HepG2 (cell line): ENCODE results near the gene PPP2R5D. TPM values are rescaled to one million over a fixed set of nuclear protein-coding genes. Genes with fewer than 3 reads are reported as not detected.
A peak's percentile ranks its signal among the peaks of the same experiment; 100 is the strongest.

Experiments
- ELF3 ChIP-seq: IDR thresholded peaks from 2 replicates; pipeline ENCODE4 v1.6.1; 2016; ENCODE audit warnings: missing genetic modification reagents, missing compliant biosample characterization
- ZBTB3 ChIP-seq: sonication (generic); formaldehyde crosslinking; IDR thresholded peaks from 2 replicates; pipeline ENCODE4 v1.4.0; 2020; ENCODE audit warnings: low read depth, mild to moderate bottlenecking, moderate library complexity, missing genetic modification reagents, borderline replicate concordance
- ZNF121 ChIP-seq: sonication (generic); formaldehyde crosslinking; IDR thresholded peaks from 2 replicates; pipeline ENCODE4 v1.5.0; 2020; ENCODE audit warnings: mild to moderate bottlenecking, missing genetic modification reagents
- ZNF235 ChIP-seq: sonication (generic); formaldehyde crosslinking; IDR thresholded peaks from 2 replicates; pipeline ENCODE4 v1.8.1; 2023; ENCODE audit warnings: mild to moderate bottlenecking, missing genetic modification reagents, borderline replicate concordance
- ZNF430 ChIP-seq: sonication (generic); formaldehyde crosslinking; IDR thresholded peaks from 2 replicates; pipeline ENCODE4 v1.9.0; 2021; ENCODE audit warnings: mild to moderate bottlenecking, missing genetic modification reagents
- ZNF761 ChIP-seq: sonication (generic); formaldehyde crosslinking; conservative IDR thresholded peaks from 2 replicates; pipeline ENCODE4 v1.4.0; 2020; ENCODE audit warnings: mild to moderate bottlenecking, missing genetic modification reagents
- ZNF768 ChIP-seq: sonication (generic); formaldehyde crosslinking; IDR thresholded peaks from 2 replicates; pipeline ENCODE4 v1.4.0; 2020; ENCODE audit warnings: missing genetic modification reagents
- ZNF775 ChIP-seq: sonication (generic); formaldehyde crosslinking; IDR thresholded peaks from 2 replicates; pipeline ENCODE4 v1.4.0; 2020; ENCODE audit warnings: missing genetic modification reagents, mild to moderate bottlenecking, moderate library complexity, borderline replicate concordance
- polyA plus RNA-seq, 8 experiments: library from polyadenylated mRNA; depleted of rRNA in 3 of 8; stranded (reverse) in 7 of 8; unstranded in 1 of 8; fragments of >200 nt; fragmentation: Illumina TruSeq in 4 of 8; extraction: Trizol in 4 of 8; gene quantifications; 2 replicates each; pipeline versions ENCODE4 v1.2.1 to v1.2.3, GENCODE V29; 2011 to 2016; ENCODE audit warnings: low read depth in 4 of 8, missing spikeins in 1 of 8, mixed read lengths in 1 of 8; ENCODE audit not compliant: insufficient read depth in 1 of 8
- total RNA-seq, 5 experiments: library from RNA; depleted of rRNA; stranded (reverse); fragments of >200 nt; fragmentation: Illumina TruSeq; extraction: Trizol; gene quantifications; 2 replicates each; pipeline ENCODE4 v1.2.3, GENCODE V29; 2016; ENCODE audit warnings: low read depth in 1 of 5
- TF ChIP-seq, protein P1 (sequence below): sonication (generic); formaldehyde crosslinking; IDR thresholded peaks from 2 replicates; pipeline ENCODE4 v1.8.1; 2023; ENCODE audit warnings: mild to moderate bottlenecking, missing genetic modification reagents
- TF ChIP-seq, protein P2 (sequence below): sonication (generic); formaldehyde crosslinking; IDR thresholded peaks from 2 replicates; pipeline ENCODE4 v1.8.1; 2023; ENCODE audit warnings: mild to moderate bottlenecking, moderate library complexity, missing genetic modification reagents
- TF ChIP-seq, protein P3 (sequence below): sonication (generic); formaldehyde crosslinking; IDR thresholded peaks from 2 replicates; pipeline ENCODE4 v1.4.0; 2020; ENCODE audit warnings: mild to moderate bottlenecking, missing genetic modification reagents
- TF ChIP-seq, protein P4 (sequence below), 2 experiments: sonication (generic) in 1 of 2; formaldehyde crosslinking in 1 of 2; IDR thresholded peaks; 2 replicates each; pipeline versions ENCODE4 v1.4.0 to v1.6.1; 2016 to 2020; ENCODE audit warnings: borderline replicate concordance in 1 of 2, low read depth in 1 of 2, mild to moderate bottlenecking in 1 of 2, missing genetic modification reagents in 1 of 2
- TF ChIP-seq, protein P5 (sequence below): sonication (generic); formaldehyde crosslinking; IDR thresholded peaks from 2 replicates; pipeline ENCODE4 v1.5.0; 2020; ENCODE audit warnings: mild to moderate bottlenecking, missing genetic modification reagents

PPP2R5D gene
- total and polyA plus RNA-seq, 2 of the 13 experiments (the other 11 are each of a cell fraction or from before 2014, with no cell fraction given) = 53.7 to 60.4 TPM

DNA sequence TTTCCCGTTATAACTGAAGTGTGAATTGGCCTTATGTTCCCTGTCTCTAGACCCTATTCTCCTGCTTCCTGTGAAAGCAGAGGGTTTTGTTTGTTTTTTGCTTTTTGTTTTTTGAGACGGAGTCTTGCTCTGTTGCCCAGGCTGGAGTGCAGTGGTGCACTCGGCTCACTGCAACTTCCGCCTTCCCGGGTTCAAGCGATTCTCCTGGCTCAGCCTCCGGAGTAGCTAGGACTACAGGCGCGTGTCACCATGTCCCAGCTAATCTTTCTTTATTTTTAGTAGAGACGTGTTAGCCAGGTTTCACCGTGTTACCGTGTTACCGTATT lies 24.5 kb upstream of the PPP2R5D start (continued):
- TF ChIP-seq, protein P1, sequence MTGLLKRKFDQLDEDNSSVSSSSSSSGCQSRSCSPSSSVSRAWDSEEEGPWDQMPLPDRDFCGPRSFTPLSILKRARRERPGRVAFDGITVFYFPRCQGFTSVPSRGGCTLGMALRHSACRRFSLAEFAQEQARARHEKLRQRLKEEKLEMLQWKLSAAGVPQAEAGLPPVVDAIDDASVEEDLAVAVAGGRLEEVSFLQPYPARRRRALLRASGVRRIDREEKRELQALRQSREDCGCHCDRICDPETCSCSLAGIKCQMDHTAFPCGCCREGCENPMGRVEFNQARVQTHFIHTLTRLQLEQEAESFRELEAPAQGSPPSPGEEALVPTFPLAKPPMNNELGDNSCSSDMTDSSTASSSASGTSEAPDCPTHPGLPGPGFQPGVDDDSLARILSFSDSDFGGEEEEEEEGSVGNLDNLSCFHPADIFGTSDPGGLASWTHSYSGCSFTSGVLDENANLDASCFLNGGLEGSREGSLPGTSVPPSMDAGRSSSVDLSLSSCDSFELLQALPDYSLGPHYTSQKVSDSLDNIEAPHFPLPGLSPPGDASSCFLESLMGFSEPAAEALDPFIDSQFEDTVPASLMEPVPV (CRISPR knock-in tag) = no peak
- TF ChIP-seq ZNF761 (CRISPR knock-in tag) = 0 out of 2 replicates have a peak, but pooled peaks have one; percentile 56
- TF ChIP-seq ELF3 = peak; percentile 42; the same call in 1 of the 2 replicates
- TF ChIP-seq, protein P2, sequence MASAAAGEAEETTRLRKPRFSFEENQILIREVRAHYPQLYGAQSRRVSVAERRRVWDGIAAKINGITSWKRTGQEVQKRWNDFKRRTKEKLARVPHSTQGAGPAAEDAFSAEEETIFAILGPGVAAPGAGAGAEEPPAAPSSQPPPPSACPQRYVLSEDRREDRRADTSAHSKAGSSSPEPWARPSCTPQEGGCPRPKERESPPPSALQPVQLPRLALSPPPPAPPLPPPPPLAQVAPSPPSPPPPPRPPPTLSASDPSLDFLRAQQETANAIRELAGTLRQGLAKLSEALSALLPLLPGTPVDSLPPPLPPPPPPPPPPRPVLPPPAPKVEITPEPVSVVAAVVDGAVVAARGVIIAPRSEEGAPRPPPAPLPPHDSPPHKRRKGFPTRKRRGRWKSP (CRISPR knock-in tag) = no peak
- TF ChIP-seq, protein P3, sequence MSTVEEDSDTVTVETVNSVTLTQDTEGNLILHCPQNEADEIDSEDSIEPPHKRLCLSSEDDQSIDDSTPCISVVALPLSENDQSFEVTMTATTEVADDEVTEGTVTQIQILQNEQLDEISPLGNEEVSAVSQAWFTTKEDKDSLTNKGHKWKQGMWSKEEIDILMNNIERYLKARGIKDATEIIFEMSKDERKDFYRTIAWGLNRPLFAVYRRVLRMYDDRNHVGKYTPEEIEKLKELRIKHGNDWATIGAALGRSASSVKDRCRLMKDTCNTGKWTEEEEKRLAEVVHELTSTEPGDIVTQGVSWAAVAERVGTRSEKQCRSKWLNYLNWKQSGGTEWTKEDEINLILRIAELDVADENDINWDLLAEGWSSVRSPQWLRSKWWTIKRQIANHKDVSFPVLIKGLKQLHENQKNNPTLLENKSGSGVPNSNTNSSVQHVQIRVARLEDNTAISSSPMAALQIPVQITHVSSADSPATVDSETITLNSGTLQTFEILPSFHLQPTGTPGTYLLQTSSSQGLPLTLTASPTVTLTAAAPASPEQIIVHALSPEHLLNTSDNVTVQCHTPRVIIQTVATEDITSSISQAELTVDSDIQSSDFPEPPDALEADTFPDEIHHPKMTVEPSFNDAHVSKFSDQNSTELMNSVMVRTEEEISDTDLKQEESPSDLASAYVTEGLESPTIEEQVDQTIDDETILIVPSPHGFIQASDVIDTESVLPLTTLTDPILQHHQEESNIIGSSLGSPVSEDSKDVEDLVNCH (CRISPR knock-in tag) = 0 out of 2 replicates have a peak, but pooled peaks have one; percentile 68
- TF ChIP-seq, protein P4, sequence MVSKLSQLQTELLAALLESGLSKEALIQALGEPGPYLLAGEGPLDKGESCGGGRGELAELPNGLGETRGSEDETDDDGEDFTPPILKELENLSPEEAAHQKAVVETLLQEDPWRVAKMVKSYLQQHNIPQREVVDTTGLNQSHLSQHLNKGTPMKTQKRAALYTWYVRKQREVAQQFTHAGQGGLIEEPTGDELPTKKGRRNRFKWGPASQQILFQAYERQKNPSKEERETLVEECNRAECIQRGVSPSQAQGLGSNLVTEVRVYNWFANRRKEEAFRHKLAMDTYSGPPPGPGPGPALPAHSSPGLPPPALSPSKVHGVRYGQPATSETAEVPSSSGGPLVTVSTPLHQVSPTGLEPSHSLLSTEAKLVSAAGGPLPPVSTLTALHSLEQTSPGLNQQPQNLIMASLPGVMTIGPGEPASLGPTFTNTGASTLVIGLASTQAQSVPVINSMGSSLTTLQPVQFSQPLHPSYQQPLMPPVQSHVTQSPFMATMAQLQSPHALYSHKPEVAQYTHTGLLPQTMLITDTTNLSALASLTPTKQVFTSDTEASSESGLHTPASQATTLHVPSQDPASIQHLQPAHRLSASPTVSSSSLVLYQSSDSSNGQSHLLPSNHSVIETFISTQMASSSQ (IDR thresholded peaks at IDR 0.05; ENCODE audit: low read depth) = no peak
- TF ChIP-seq, protein P4 (CRISPR knock-in tag; IDR thresholded peaks at IDR 0.05; ENCODE audit: borderline replicate concordance) = 0 out of 2 replicates have a peak, but pooled peaks have one; percentile 17
- peak; percentile 100 for TF ChIP-seq ZNF121
- peak; percentile 96 for TF ChIP-seq ZBTB3 (CRISPR knock-in tag)
- TF ChIP-seq ZNF775 (CRISPR knock-in tag) = 0 out of 2 replicates have a peak, but pooled peaks have one; percentile 30
- TF ChIP-seq, protein P5, sequence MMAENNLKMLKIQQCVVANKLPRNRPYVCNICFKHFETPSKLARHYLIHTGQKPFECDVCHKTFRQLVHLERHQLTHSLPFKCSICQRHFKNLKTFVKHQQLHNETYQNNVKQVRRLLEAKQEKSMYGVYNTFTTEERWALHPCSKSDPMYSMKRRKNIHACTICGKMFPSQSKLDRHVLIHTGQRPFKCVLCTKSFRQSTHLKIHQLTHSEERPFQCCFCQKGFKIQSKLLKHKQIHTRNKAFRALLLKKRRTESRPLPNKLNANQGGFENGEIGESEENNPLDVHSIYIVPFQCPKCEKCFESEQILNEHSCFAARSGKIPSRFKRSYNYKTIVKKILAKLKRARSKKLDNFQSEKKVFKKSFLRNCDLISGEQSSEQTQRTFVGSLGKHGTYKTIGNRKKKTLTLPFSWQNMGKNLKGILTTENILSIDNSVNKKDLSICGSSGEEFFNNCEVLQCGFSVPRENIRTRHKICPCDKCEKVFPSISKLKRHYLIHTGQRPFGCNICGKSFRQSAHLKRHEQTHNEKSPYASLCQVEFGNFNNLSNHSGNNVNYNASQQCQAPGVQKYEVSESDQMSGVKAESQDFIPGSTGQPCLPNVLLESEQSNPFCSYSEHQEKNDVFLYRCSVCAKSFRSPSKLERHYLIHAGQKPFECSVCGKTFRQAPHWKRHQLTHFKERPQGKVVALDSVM = peak; percentile 38; the same call in 1 of the 2 replicates
- no peak for TF ChIP-seq ZNF768 (CRISPR knock-in tag)
- TF ChIP-seq ZNF235 (CRISPR knock-in tag) = 0 out of 2 replicates have a peak, but pooled peaks have one; percentile 20
- TF ChIP-seq ZNF430 = peak; percentile 26
- TF ChIP-seq, all 625 proteins: peak for 22
